ENCODE results near the gene VASN. TPM values are rescaled to one million over a fixed set of nuclear protein-coding genes. Genes with fewer than 3 reads are reported as not detected.

Gene VASN
- total and polyA plus RNA-seq, 9 of the 15 experiments (the other 6 are each of a cell fraction or from before 2014, with no cell fraction given), result 0.01 to 2.5 (median 0.41) TPM; not detected in 1

DNA sequence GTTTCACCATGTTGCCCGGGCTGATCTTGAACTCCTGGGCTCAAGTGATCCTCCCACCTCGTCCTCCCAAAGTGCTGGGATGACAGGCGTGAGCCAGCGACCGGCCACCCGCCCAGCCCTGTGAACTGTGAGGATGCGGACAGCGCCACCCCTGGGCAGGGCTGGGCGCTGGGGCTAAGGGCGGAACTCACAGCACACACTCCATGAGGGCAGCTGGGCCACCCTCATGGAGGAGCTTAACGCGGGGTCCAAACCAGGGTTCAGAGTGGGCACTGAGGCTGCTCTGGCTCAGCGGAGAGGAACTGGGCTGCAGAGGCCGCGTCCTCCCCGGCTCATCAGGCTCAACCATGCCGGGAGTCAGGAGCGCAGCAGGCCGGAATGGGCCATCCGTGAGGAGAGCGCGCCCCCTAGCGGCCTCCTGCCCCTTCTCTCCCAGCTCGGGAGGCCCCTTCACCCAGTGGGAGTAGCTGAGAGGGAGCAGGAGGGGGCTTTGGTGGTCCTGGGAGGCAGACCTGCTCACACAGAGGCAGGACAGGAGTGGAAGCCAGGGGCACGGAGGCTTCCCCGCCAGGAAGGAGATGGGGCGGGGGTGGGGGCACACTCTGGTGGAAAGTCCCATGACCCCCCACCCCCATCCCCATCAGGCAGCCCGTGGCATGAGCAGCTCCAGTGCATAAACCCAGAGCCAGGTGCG is 30.9 kb downstream of the VASN start (continued):
- TF ChIP-seq HMGXB4 (CRISPR knock-in tag; IDR thresholded peaks at IDR 0.05), result no peak
- TF ChIP-seq ZHX1 (conservative IDR thresholded peaks at IDR 0.05; ENCODE audit: low read length), result no peak
- no peak for TF ChIP-seq STAT5A (IDR thresholded peaks at IDR 0.05; ENCODE audit: borderline replicate concordance, low read length)
- TF ChIP-seq NCOA2 (IDR thresholded peaks at IDR 0.05; ENCODE audit: partially characterized antibody in 2 of 2), result no peak
- no peak for TF ChIP-seq EGR1 (conservative IDR thresholded peaks at IDR 0.05)
- TF ChIP-seq, protein P1, sequence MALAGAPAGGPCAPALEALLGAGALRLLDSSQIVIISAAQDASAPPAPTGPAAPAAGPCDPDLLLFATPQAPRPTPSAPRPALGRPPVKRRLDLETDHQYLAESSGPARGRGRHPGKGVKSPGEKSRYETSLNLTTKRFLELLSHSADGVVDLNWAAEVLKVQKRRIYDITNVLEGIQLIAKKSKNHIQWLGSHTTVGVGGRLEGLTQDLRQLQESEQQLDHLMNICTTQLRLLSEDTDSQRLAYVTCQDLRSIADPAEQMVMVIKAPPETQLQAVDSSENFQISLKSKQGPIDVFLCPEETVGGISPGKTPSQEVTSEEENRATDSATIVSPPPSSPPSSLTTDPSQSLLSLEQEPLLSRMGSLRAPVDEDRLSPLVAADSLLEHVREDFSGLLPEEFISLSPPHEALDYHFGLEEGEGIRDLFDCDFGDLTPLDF (CRISPR knock-in tag; IDR thresholded peaks at IDR 0.05), result no peak
- TF ChIP-seq CREB1 (IDR thresholded peaks at IDR 0.05), result no peak; the same call in 1 of the 2 replicates
- 0 out of 2 replicates have a peak, but pooled peaks have one; percentile 27 for TF ChIP-seq CREB1 (CRISPR knock-in tag; IDR thresholded peaks at IDR 0.05)
- peak; percentile 45 for TF ChIP-seq VEZF1 (CRISPR knock-in tag; IDR thresholded peaks at IDR 0.05)
- TF ChIP-seq, protein P2, sequence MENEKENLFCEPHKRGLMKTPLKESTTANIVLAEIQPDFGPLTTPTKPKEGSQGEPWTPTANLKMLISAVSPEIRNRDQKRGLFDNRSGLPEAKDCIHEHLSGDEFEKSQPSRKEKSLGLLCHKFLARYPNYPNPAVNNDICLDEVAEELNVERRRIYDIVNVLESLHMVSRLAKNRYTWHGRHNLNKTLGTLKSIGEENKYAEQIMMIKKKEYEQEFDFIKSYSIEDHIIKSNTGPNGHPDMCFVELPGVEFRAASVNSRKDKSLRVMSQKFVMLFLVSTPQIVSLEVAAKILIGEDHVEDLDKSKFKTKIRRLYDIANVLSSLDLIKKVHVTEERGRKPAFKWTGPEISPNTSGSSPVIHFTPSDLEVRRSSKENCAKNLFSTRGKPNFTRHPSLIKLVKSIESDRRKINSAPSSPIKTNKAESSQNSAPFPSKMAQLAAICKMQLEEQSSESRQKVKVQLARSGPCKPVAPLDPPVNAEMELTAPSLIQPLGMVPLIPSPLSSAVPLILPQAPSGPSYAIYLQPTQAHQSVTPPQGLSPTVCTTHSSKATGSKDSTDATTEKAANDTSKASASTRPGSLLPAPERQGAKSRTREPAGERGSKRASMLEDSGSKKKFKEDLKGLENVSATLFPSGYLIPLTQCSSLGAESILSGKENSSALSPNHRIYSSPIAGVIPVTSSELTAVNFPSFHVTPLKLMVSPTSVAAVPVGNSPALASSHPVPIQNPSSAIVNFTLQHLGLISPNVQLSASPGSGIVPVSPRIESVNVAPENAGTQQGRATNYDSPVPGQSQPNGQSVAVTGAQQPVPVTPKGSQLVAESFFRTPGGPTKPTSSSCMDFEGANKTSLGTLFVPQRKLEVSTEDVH (IDR thresholded peaks at IDR 0.05; ENCODE audit: low read depth, partially characterized antibody), result peak; percentile 36
- TF ChIP-seq ZKSCAN3 (CRISPR knock-in tag; IDR thresholded peaks at IDR 0.05), result no peak
- no peak for TF ChIP-seq ZNF408 (CRISPR knock-in tag; IDR thresholded peaks at IDR 0.05; ENCODE audit: low read depth)
- no peak for TF ChIP-seq HNRNPL (IDR thresholded peaks at IDR 0.05; ENCODE audit: low read depth, low read length)

All from K562 (cell line).